CD4-positive, alpha-beta T cell treated with Interleukin-4 for 1 hour (primary cell): ENCODE data around the gene WWC2.

ENCODE experiments used
- DNase-seq, 2 donors: peaks; one replicate each; pipeline ENCODE4 v3.0.0-alpha.2; 2020 to 2022

The WWC2 gene

DNA sequence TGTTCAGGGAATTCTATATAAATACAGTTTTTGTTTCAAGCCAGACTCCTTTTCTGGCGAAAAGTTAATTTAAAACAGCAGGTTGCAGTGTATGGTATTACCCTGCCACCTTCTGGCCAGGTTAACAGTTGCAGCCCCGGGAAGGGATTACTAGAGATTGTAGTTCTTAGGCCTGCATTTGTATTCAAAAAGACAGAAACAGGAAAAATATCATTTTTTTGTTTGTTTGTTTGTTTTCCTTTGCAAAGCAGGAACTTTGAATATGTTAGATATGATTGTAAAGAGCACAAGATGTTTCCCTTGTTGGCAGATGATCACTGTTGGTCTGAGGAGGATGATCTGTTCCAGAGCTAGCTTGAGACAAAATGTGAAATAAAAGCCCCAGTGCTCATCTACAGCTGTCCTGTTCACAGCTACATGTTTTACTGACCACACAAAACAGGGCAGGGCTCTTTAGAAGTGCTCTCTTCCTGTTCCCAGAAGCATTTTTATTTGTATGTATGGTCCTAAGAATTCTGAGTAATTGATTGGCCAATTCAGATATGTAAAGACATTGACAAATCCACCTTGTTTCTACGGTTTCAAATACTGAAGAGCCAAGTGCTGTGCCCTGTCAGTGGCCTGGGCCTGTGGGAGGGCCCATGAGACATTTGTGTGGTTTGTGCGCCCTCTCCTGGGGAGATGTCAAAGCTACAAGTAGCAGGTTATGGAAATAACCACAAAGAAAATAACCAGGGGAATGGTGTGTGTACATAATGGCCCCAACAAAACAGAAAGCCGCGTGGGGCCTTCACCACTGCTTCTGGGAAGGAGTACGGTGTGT is 163.1 kb downstream of the WWC2 start:
- DNase-seq: peak; percentile 72

DNA sequence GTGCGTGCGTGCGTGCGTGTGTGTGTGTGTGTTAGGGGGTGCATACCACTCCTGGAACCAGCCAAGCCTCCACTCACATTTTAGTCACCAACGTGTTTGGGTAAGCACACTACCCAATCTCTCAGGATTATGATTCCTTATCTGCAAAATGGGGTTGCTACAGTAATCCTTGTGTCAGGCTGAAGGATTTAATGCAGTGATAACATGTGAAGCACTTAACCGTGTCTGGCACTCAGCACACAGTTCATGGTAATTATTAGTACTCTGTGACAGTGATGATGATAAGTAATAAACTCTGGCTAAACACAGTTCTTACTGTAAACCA is 163.7 kb downstream of the WWC2 start:
- no peak for DNase-seq

DNA sequence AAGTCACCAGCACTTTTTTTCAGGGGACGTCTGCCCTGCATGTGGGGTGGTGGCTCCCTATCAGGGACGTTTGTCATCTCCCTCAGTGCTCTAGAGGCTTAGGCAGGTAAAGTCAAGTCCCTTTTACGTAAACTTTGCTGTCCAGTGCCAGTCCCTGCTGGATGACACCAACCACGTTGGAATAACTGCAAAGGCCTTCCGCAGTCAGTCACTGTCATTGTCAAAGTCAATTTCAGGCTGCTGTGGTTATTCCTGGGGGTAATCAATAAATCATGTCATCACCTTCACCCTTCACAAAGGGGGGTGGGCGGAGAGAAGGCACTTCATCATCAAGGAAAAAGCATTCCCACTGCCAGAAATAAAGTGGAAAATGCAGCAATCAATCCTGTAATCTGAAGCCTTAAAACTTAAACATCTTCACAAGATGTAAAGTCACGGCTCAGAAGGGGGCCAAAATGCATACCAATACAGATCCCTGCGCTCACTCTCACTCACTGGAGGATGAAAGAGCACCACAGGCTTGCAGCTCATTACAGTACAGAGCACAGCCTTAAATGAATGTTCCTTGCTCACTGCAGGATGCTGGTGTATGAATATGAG is 164.8 kb downstream of the WWC2 start:
- no peak for DNase-seq

DNA sequence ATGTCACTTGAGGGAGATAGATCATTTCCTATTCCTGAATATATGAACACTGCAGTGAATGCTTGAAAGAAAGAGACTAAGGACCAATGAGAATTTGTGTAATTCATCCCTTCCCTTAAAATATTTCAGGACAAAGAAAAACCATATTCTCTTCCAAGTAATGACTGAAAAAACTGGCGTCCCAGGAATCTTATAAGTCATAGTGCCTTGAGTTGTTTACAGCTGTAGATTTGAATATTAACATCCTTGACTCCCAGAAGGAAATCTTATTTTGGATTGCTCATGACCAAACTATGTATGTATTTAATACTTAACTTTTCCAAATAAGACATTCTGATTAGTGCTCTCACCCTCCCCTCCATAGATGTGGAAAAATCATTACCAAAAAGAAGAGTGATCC is 165.6 kb downstream of the WWC2 start:
- DNase-seq: no peak

DNA sequence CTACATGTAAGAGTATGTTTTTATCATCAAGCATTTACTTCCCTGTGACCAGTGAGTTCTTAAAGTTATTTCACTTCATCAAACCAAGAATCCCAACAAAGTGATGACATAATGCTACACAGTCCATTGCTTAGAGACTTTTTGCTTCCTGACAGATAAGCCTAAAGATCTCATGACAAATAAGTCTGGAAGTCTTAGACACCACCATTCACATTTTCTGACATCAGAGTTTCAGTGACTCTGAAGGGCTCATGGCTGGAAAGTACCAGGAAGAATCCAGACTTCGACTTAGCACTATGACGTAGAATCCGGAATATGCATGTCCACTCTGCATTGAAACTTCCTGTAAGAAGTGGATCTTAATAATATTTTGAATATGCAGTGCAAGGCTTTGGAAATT is 167.3 kb downstream of the WWC2 start:
- no peak for DNase-seq

DNA sequence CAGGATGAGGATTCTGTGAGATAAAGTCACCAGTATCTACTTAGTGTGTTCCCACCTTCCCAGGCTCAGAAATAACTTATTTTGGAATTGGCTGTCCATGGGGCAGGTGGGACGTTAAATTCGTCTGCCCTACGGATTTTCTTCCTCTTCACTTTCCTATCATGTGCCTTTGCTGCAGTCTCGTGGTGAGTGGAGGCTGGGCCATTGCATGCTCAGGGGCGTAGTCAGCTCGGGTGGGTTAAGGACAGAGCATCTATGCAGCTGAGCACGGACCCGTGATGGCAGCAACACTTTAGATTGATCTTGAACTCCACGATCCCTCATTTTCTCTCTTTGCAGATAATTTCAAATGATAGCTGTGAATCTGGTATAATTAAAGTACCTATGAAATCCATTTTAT is 169.5 kb downstream of the WWC2 start:
- no peak for DNase-seq

DNA sequence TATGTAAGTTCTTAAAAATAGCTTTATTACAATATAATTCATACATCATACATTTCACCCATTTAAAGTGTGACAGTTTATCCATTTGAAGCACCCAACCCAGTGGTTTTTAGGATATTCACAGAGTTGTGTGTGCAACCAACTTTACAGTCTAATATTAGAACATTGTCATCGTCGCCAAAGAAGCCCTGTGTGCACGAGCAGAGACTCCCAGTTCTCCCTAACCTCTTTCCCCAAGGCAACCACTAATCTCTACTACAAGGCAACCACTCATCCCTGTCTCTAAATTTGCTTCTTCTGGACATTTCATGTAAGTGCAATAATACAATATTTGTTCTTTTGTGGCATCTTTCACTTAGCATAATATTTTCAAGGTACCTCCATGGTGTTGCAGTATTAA is 173.3 kb downstream of the WWC2 start:
- no peak for DNase-seq

DNA sequence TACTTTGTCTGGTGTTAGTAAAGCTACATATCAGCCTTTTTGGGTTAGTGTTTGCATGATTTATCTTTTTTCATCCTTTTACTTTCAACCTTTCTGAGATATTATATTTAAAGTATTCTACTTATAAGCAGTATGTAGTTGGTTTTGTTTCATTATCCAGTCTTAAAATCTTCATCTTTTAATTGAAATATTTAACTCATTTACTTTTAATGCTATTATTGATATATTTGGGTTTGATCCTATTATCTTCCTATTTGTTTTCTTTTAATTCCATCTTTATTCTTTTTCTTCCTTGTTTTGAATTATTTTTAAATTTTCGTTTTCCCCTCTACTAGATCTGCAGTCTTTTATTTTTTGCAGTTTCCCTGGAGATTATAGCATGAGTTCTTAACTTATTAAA is 177.0 kb downstream of the WWC2 start:
- DNase-seq: no peak

DNA sequence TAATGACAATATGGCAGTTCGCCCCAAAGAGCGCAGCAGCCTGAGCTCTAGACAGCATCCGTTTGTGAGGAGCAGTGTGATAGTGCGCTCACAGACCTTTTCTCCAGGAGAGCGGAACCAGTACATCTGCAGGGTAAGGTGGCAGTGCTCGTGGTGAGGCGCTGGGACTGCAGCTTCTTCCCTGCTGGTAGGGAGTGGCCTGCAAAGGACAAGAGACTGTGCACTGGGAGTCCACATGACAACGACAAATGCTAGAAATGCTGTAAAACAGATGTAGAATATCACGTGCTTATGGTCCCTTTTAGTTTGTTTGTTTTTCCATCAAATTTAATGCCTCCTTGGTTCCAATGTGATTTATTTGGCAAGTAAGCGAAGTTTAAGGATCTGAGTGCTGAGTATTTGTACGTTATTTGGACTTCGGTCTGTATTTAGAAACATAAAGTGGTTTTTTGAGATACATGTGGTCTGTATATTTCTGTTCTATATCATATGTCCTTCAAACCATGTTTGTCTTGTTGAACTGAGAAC is 185.3 kb downstream of the WWC2 start:
- no peak for DNase-seq

DNA sequence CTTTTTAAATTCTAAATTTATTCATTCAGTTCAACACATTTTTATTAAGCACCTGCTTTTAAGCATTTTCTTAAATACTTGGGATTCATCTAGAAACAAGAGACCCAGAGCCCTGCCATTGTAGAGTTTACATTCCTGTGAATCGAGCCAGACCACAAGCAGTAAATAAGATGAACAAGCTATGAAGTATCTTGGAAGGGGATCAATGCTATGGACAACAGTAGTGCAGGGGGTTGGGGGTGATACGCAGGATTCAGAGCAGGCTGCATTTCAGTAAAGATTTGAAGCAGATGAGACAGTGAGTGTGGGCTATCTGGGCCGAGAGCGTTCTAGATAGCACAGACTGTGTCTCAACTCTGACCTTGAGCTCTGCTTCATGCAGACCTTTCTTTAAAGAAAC is 185.9 kb downstream of the WWC2 start:
- no peak for DNase-seq

DNA sequence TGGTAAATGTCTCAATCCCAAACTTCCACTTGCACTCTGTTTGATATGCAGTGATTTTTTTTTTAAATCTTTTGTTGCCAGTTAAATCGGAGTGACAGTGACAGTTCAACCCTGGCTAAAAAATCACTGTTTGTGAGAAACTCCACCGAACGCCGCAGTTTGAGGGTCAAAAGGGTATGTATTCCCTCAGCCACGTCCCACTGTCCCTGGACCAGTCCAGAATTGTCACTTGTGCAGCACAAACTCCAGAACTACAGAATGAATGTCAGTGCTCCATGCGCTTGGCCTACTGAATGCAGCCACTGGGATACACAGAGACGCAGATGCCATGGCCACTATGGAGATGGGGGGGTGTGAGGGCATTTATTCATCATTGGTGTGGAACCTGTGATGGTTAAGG is 186.8 kb downstream of the WWC2 start:
- no peak for DNase-seq

DNA sequence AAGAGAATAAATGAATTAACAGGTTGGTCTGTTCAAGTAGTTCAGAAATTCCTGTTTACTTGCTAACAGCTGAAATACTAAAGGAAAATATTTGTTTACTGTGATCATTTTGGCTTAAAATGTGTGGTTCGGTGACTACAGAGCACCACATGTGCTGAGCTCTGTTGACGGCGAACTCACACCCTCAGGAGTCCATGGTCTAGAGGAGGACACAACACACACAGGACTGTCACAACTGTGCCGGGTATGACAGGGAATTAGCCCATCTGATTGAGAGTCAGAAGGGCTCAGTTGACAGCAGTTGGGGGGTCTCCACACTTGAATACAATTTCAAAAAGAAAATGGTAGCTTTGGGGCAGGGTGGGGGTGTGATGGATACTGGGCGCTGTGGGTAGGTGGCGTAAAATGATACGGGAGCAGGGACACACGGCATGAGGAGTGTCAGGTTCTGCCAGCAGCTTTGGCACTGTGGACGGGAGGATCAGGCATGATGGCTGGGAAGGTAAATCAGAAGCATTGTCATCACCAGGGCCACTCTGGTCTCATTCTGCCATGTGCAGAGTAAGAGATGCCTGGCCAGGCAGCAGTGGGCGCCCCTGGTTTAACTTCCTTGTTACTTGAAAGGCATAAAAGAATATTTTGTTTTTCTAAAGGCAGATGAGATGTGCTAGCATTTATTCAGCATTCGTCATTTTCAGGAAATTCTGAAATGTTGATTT is 187.7 kb downstream of the WWC2 start:
- DNase-seq: no peak

DNA sequence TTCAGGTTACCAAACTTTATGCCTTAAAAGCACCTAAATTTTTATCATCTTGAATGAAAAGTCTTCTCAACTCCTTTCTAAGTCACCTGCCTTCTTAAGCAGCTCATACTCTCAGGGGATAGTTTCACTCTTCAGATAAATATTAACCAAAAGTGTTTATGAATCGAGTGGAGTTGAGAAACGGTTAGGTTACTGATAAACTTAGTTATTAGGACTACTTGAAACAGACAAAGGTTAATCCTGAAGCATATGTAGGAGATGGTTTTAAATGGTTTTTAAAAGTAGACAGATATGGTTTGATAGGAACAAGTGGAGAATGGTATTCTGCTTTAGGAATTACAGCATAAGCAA is 188.2 kb downstream of the WWC2 start:
- DNase-seq: no peak

DNA sequence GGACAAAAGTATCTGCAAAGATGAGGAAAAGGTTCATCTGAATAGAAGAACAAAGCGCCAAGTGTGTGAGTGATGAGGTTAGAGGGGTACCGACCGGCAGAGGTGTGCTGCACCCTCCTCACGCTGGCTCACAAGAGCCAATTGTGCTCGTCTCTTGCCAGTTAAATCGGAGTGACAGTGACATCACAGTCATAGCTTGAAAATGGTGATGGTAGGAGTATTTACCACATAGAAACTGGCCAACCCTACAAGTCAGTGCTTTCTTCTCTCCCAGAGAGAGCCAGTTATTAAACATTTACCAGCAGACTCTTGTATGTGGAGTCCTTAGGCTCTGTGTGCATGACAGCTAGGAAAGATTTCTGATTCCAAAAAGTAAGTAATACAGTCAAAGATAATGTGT is 188.6 kb downstream of the WWC2 start:
- no peak for DNase-seq

DNA sequence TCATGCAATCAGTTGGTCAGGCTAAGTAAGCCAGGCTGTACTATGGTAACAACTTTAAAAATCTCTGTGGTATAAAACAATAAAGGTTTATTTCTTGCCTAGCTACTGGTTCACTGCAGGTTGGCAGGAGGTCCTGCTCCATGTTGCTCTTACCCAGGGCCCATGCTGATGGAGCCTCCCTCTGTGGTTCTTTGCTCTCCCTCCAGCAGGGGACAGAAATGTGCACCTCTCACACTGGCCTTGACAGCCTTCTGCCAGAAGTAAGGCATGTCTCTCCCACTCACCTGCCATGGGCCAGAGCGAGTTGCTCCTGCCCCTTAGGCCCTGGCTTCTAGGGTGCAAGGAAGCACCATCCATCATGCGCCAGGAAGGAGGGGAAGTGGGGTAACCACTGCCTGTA is 189.9 kb downstream of the WWC2 start:
- DNase-seq: no peak

DNA sequence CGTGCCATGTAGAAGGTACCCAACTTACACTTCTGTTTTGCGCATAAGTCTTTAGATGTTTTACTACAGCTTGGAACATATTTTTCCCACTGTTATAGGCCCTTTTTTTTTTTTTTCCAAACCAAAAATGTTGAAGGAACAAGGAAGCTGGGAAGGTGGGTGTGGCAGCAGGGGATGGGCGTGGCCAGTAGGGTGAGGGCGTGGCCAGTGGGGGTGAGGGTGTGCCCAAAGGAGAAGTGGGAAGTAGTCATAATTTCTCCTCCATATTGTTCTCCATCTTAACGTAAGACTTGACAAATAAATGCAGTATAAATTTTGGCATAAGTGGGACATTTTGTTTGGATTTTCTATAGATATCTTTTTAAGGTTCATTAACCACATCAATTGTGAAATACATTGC is 190.6 kb downstream of the WWC2 start:
- no peak for DNase-seq

DNA sequence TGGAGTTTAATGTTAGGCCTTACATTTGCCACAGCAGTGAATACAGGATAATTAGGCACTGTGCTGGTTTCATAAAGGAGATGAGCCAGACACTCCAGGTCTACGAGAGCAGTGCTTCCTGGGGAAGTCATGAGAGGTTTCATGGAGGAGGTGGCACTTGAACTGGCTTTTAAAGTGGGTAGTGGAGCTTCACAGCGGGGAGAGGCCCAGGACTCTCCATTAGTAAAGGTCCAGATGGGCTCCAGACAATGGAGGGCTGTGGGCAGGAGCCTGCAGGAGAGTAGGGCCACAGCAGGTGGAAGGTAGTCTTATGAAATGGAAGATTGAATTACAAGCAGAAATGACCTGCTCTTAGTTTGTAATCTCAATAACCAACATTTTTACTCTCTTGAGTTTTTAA is 192.0 kb downstream of the WWC2 start:
- no peak for DNase-seq

DNA sequence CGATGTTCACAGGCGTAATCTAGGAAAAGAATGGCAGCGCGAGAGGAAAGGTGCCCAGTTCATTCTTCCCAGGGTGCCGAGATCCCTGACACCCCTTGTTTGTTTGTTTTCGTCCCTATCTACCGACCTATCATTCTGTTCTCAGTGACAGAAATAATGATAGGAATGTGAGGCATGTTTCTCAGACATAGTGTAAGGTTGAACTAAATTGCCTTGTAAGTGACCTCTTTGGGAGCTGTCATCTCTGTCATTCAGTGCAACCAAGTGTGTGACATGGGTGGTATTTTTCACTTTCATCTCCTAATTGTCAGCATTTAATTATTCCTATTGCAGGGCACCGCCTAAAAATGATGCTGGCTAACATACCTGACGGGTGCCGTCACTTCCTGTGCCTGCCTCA is 196.7 kb downstream of the WWC2 start:
- DNase-seq: no peak

DNA sequence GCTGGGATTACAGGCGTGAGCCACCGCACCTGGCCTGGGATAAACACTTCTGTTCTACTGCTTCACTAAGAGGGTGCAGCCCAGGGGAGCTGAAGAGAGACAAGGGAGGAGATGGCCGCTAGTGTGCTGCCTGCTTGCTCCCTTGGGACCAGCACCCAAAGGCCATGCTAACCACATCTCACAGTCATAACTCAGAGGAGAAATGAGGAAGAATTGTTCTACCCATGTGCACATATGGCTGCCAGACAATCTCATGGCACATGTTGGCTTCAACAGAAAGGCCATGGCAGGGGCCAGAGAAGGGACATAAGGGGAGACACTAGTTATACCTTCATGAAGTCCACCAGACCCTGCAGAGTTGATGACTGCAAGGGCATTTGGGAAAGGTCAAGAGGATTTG is 198.6 kb downstream of the WWC2 start:
- no peak for DNase-seq

DNA sequence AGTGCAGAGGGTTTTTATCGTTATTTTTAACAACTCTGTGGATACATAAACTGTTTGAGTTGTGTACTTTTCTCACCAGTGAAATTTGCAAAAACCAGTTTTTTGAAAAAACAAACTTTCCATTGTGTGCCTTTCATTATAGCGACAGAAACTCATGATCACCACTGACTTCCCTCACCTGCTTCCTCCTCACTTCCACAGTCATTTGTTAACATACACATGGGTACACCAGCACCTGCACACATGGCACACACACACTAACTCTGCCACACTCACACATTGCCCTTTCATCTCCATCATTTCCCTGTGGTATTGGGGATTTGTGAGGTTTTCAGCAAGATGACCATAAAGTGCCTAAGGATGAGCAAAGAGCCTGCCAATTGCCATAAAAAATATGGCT is 200.4 kb downstream of the WWC2 start:
- DNase-seq: no peak

DNA sequence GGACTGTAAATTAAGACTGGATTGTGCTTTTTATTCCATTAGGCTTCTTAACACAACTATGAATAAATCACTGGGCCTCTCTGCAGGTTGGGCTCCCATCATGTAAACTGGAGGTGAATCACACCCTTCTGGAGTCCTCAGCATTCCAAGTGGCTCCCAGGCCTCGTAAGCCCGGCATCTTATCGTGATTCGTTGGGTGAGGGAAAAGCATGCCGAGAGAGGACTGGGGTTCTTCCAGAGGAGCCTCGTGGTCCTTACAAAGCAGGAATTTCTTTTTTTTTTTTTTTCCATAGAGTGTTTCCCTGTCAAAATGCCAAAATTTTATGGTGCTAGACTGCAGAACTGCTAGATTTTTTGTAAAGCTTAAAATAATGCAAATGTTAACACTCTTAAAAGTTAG is 201.0 kb downstream of the WWC2 start:
- no peak for DNase-seq

DNA sequence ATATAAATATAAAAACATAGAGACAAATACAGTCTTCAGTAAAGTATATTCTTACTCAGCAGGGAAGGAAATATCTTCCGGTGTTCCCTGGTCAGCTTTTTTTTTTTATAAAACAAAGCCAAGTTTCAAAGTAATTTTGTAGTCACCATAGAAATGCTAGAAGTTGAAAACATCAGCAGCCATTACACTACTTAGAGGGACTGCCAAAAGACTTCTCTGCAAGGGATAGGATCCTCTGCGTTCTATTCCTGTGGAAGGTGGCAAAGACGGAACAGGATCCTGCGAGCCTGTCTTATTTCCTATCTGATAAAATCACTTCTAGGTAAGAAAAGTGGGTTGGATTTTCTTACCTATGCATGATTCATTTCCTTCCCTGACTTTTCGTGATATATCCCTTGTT is 201.6 kb downstream of the WWC2 start:
- no peak for DNase-seq

DNA sequence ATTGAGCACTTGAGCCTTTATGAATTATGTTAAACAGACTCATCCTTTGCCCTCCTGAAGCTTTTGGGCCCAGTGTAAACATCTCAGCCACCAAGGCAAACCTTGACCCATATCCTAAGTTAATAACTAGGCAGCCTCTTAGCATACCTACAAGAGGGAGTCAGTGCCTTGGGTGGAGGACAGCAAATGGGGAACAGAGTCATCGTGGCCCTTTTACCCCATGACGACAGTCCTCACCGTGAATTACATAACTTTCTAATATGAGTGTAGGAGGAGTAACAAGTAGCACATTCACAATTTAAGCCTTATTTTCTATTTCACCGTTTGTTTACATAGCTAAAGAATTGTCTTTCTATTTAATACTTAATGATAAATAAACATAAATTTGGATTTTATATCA is 204.2 kb downstream of the WWC2 start:
- no peak for DNase-seq

DNA sequence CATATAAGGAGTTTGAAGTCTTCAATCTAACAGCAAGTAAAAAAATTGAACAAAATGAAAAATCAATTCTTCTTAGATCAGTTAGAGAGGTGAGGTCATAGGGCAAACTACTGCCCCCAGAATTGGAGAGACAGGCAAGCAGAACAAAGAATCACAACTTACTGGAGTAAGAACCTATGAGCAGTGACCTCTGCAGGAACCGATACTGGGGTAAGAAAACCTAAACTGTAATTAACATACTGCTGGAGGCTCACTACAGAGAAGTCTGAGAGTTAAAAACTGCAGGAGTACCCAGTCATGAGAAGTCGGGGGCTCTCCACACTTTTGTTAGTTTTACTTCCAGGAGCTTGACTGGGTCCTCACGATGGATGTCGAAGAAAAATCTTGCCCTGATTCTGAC is 205.0 kb downstream of the WWC2 start:
- no peak for DNase-seq
